ENCODE measurements around the gene VPS16.

GRCh38 chr20:2889209-2889608 is 48.7 kb downstream of the VPS16 start:
- no peak for TF ChIP-seq CTCF (IDR thresholded peaks at IDR 0.05; ENCODE audit: low read depth, low read length)
- no peak for TF ChIP-seq POLR2A (IDR thresholded peaks at IDR 0.05; ENCODE audit: extremely low read depth, insufficient read length)
